SKM-1 treated with dmso at 0.1 percent for 144 hours (cell line): ENCODE results near the gene CEP192.
"Not testable (repeated sequence)": the region's sequence is repeated elsewhere in the genome, so short reads cannot be mapped to it uniquely, and the experiment has no call there.

Experiments
- DNase-seq: peaks from one replicate; lab custom pipeline; 2025; ENCODE audit not compliant: unreplicated experiment; lab: John Stamatoyannopoulos, UW

The CEP192 gene

GRCh38 chr18:13098104-13098503 lies 106.9 kb downstream of the CEP192 start:
- not testable (repeated sequence) for DNase-seq

- no peak for DNase-seq
Measured at GRCh38 chr18:13099113-13099512, 108.0 kb downstream of the CEP192 start.

- no peak for DNase-seq
Measured at GRCh38 chr18:13100942-13101658, 109.9 kb downstream of the CEP192 start.

GRCh38 chr18:13101659-13102197 lies 110.6 kb downstream of the CEP192 start:
- no peak for DNase-seq

- peak; percentile 2 for DNase-seq
Measured at GRCh38 chr18:13103366-13103765, 112.2 kb downstream of the CEP192 start.

GRCh38 chr18:13105059-13105458 lies 113.9 kb downstream of the CEP192 start:
- DNase-seq, result no peak

- no peak for DNase-seq
Measured at GRCh38 chr18:13107074-13107473, 115.9 kb downstream of the CEP192 start.

- DNase-seq, result no peak
Measured at GRCh38 chr18:13108330-13108729, 117.2 kb downstream of the CEP192 start.

GRCh38 chr18:13110559-13110958 lies 119.4 kb downstream of the CEP192 start:
- DNase-seq, result no peak

GRCh38 chr18:13112982-13113381 lies 121.8 kb downstream of the CEP192 start:
- no peak for DNase-seq

GRCh38 chr18:13120255-13120654 lies 129.1 kb downstream of the CEP192 start:
- no peak for DNase-seq

- no peak for DNase-seq
Measured at GRCh38 chr18:13120983-13121441, 129.8 kb downstream of the CEP192 start.

- DNase-seq, result no peak
Measured at GRCh38 chr18:13124411-13124810, 133.2 kb downstream of the CEP192 start.

GRCh38 chr18:13125191-13125590 lies 134.0 kb downstream of the CEP192 start:
- DNase-seq, result no peak

- DNase-seq, result no peak
Measured at GRCh38 chr18:13126966-13127598, 135.9 kb downstream of the CEP192 start.

- no peak for DNase-seq
Measured at GRCh38 chr18:13131283-13131682, 140.1 kb downstream of the CEP192 start.

- DNase-seq, result no peak
Measured at GRCh38 chr18:13134551-13135401, 143.6 kb downstream of the CEP192 start.

- no peak for DNase-seq
Measured at GRCh38 chr18:13136056-13136903, 145.1 kb downstream of the CEP192 start.

- no peak for DNase-seq
Measured at GRCh38 chr18:13136904-13137669, 145.9 kb downstream of the CEP192 start.
